T-helper 2 cell treated with Interferon-gamma antibody and Interleukin-4, amounts not matched to agents 5 μg/mL and 100 μg/mL, for 36 hours (primary cell): Measurements from ENCODE around the gene ODAD2.

Source experiments
- DNase-seq: peaks from one replicate; pipeline ENCODE4 v3.0.0; 2021; ENCODE audit warnings: low spot score
- H3K27ac Mint-ChIP-seq: one replicate; pipeline ENCODE4 v1.8.0; 2021; ENCODE audit warnings: mild to moderate bottlenecking, mixed read lengths
- H3K27me3 Mint-ChIP-seq: one replicate; pipeline ENCODE4 v1.8.0; 2021; ENCODE audit warnings: low read depth, mixed read lengths
- H3K36me3 Mint-ChIP-seq: one replicate; pipeline ENCODE4 v1.8.0; 2021; ENCODE audit warnings: low read depth, mixed read lengths
- H3K4me1 Mint-ChIP-seq: one replicate; pipeline ENCODE4 v1.8.0; 2021; ENCODE audit warnings: low read depth, mixed read lengths
- H3K4me3 Mint-ChIP-seq: one replicate; pipeline ENCODE4 v1.8.0; 2022; ENCODE audit warnings: mild to moderate bottlenecking, moderate library complexity, mixed read lengths
- H3K9me3 Mint-ChIP-seq: one replicate; pipeline ENCODE4 v1.8.0; 2021; ENCODE audit warnings: mixed read lengths

ODAD2 gene

GRCh38 chr10:27844223-27844622, 154.7 kb downstream of the ODAD2 start:
- no peak for DNase-seq
- Mint-ChIP-seq H3K27ac (no peak overlapping the region), H3K27me3 (no peaks in the 10 kb centered on the region), H3K4me3 (no peak overlapping the region), H3K36me3 (no peaks in the 10 kb centered on the region), H3K4me1 (no peaks in the 10 kb centered on the region), H3K9me3 (peaks cover 8% of the 10 kb centered on the region)

- no peak overlapping the region for H3K4me3 Mint-ChIP-seq
- H3K9me3 Mint-ChIP-seq, result no peaks in the 10 kb centered on the region
- H3K27ac Mint-ChIP-seq, result no peak overlapping the region
- H3K36me3 Mint-ChIP-seq, result no peaks in the 10 kb centered on the region
- DNase-seq, result no peak
- no peaks in the 10 kb centered on the region for H3K4me1 Mint-ChIP-seq
- no peaks in the 10 kb centered on the region for H3K27me3 Mint-ChIP-seq
Measured at GRCh38 chr10:27838901-27839300, 160.0 kb downstream of the ODAD2 start.

- no peaks in the 10 kb centered on the region for H3K9me3 Mint-ChIP-seq
- H3K27me3 Mint-ChIP-seq, result no peaks in the 10 kb centered on the region
- no peaks in the 10 kb centered on the region for H3K4me1 Mint-ChIP-seq
- H3K4me3 Mint-ChIP-seq, result no peak overlapping the region
- no peak overlapping the region for H3K27ac Mint-ChIP-seq
- DNase-seq, result no peak
- no peaks in the 10 kb centered on the region for H3K36me3 Mint-ChIP-seq
Measured at GRCh38 chr10:27838361-27838760, 160.5 kb downstream of the ODAD2 start.

- no peak overlapping the region for H3K4me3 Mint-ChIP-seq
Measured at GRCh38 chr10:27834476-27834875, 164.4 kb downstream of the ODAD2 start.

GRCh38 chr10:27833792-27834191, 165.1 kb downstream of the ODAD2 start:
- no peaks in the 10 kb centered on the region for H3K9me3 Mint-ChIP-seq
- H3K27ac Mint-ChIP-seq, result no peak overlapping the region
- no peak overlapping the region for H3K4me3 Mint-ChIP-seq
- no peak for DNase-seq
- no peaks in the 10 kb centered on the region for H3K36me3 Mint-ChIP-seq
- H3K4me1 Mint-ChIP-seq, result no peaks in the 10 kb centered on the region
- H3K27me3 Mint-ChIP-seq, result no peaks in the 10 kb centered on the region

More at GRCh38 chr10:27834476-27834875, 164.4 kb downstream of the ODAD2 start:
- Mint-ChIP-seq H3K4me1 (no peaks in the 10 kb centered on the region), H3K27me3 (no peaks in the 10 kb centered on the region), H3K27ac (no peak overlapping the region), H3K36me3 (no peaks in the 10 kb centered on the region), H3K9me3 (no peaks in the 10 kb centered on the region)
- DNase-seq, result no peak

- Mint-ChIP-seq H3K4me3 (no peak overlapping the region), H3K27me3 (no peaks in the 10 kb centered on the region), H3K4me1 (no peaks in the 10 kb centered on the region), H3K27ac (no peak overlapping the region), H3K36me3 (no peaks in the 10 kb centered on the region), H3K9me3 (no peaks in the 10 kb centered on the region)
- DNase-seq, result no peak
Measured at GRCh38 chr10:27832826-27833225, 166.1 kb downstream of the ODAD2 start.

- Mint-ChIP-seq H3K36me3 (no peaks in the 10 kb centered on the region), H3K4me3 (no peak overlapping the region), H3K27ac (no peak overlapping the region), H3K27me3 (no peaks in the 10 kb centered on the region), H3K4me1 (no peaks in the 10 kb centered on the region), H3K9me3 (no peaks in the 10 kb centered on the region)
- no peak for DNase-seq
Measured at GRCh38 chr10:27826369-27826768, 172.5 kb downstream of the ODAD2 start.

- no peaks in the 10 kb centered on the region for H3K36me3 Mint-ChIP-seq
- no peak for DNase-seq
- H3K4me3 Mint-ChIP-seq, result no peak overlapping the region
- H3K4me1 Mint-ChIP-seq, result no peaks in the 10 kb centered on the region
- no peak overlapping the region for H3K27ac Mint-ChIP-seq
- no peaks in the 10 kb centered on the region for H3K27me3 Mint-ChIP-seq
- H3K9me3 Mint-ChIP-seq, result no peaks in the 10 kb centered on the region
Measured at GRCh38 chr10:27822301-27822700, 176.6 kb downstream of the ODAD2 start.

- H3K27me3 Mint-ChIP-seq, result no peaks in the 10 kb centered on the region
- H3K4me1 Mint-ChIP-seq, result no peaks in the 10 kb centered on the region
- H3K4me3 Mint-ChIP-seq, result no peak overlapping the region
- no peaks in the 10 kb centered on the region for H3K9me3 Mint-ChIP-seq
- no peaks in the 10 kb centered on the region for H3K36me3 Mint-ChIP-seq
- no peak overlapping the region for H3K27ac Mint-ChIP-seq
- DNase-seq, result no peak
Measured at GRCh38 chr10:27820637-27821036, 178.2 kb downstream of the ODAD2 start.

GRCh38 chr10:27819781-27820531, 178.9 kb downstream of the ODAD2 start:
- Mint-ChIP-seq H3K9me3 (no peaks in the 10 kb centered on the region), H3K4me1 (no peaks in the 10 kb centered on the region), H3K27me3 (no peaks in the 10 kb centered on the region), H3K36me3 (no peaks in the 10 kb centered on the region), H3K4me3 (no peak overlapping the region), H3K27ac (no peak overlapping the region)
- DNase-seq, result no peak

- DNase-seq, result no peak
- Mint-ChIP-seq H3K9me3 (no peaks in the 10 kb centered on the region), H3K27me3 (no peaks in the 10 kb centered on the region), H3K4me3 (no peak overlapping the region), H3K4me1 (no peaks in the 10 kb centered on the region), H3K36me3 (no peaks in the 10 kb centered on the region), H3K27ac (no peak overlapping the region)
Measured at GRCh38 chr10:27816320-27816719, 182.6 kb downstream of the ODAD2 start.

GRCh38 chr10:27815846-27816245, 183.0 kb downstream of the ODAD2 start:
- Mint-ChIP-seq H3K36me3 (no peaks in the 10 kb centered on the region), H3K27ac (no peak overlapping the region), H3K27me3 (no peaks in the 10 kb centered on the region), H3K4me1 (no peaks in the 10 kb centered on the region), H3K9me3 (no peaks in the 10 kb centered on the region), H3K4me3 (no peak overlapping the region)
- no peak for DNase-seq

GRCh38 chr10:27815261-27815660, 183.6 kb downstream of the ODAD2 start:
- DNase-seq, result no peak
- Mint-ChIP-seq H3K27me3 (no peaks in the 10 kb centered on the region), H3K4me1 (no peaks in the 10 kb centered on the region), H3K9me3 (no peaks in the 10 kb centered on the region), H3K27ac (no peak overlapping the region), H3K4me3 (no peak overlapping the region), H3K36me3 (no peaks in the 10 kb centered on the region)

GRCh38 chr10:27805180-27805579, 193.7 kb downstream of the ODAD2 start:
- no peaks in the 10 kb centered on the region for H3K36me3 Mint-ChIP-seq

GRCh38 chr10:27804136-27804535, 194.7 kb downstream of the ODAD2 start:
- no peaks in the 10 kb centered on the region for H3K36me3 Mint-ChIP-seq
- H3K4me1 Mint-ChIP-seq, result no peaks in the 10 kb centered on the region
- H3K27me3 Mint-ChIP-seq, result peaks cover 3% of the 10 kb centered on the region

More at GRCh38 chr10:27805180-27805579, 193.7 kb downstream of the ODAD2 start:
- Mint-ChIP-seq H3K4me1 (no peaks in the 10 kb centered on the region), H3K27ac (no peak overlapping the region), H3K9me3 (no peaks in the 10 kb centered on the region), H3K4me3 (no peak overlapping the region), H3K27me3 (peaks cover under 1% of the 10 kb centered on the region)
- no peak for DNase-seq

More at GRCh38 chr10:27804136-27804535, 194.7 kb downstream of the ODAD2 start:
- Mint-ChIP-seq H3K9me3 (no peaks in the 10 kb centered on the region), H3K27ac (no peak overlapping the region), H3K4me3 (no peak overlapping the region)
- DNase-seq, result no peak
